Caco-2 (cell line): ENCODE data around the gene RAD9B. TPM values are rescaled to one million over a fixed set of nuclear protein-coding genes. Genes with fewer than 3 reads are reported as not detected.

ENCODE experiments used
- BruUV-seq: library from RNA; stranded (reverse); fragments of 400-500 nt; replicated peaks from 2 replicates; lab custom pipeline; 2021; lab: Mats Ljungman, UMichigan
- CTCF ChIA-PET: fragments of 300-600 bp; sonication (Branson Sonifier 250); formaldehyde crosslinking; loops from one replicate; lab custom pipeline; 2022; ENCODE audit warnings: antibody characterized with exemption; lab: Charles Lee
- POLR2A ChIA-PET: fragments of 300-600 bp; sonication (Branson Sonifier 250); formaldehyde crosslinking; loops from one replicate; lab custom pipeline; 2022; ENCODE audit warnings: antibody characterized with exemption; lab: Charles Lee
- DNase-seq, 2 experiments: peaks; one replicate each; pipeline versions ENCODE4 v3.0.0 to v3.0.0-alpha.2; 2020 to 2022
- H3K27me3 ChIP-seq: replicated peaks from 2 replicates; pipeline ENCODE4 v1.6.0; 2011; ENCODE audit warnings: low read length; ENCODE audit not compliant: control insufficient read depth, insufficient read depth
- H3K36me3 ChIP-seq: 2 replicates; pipeline ENCODE4 v1.5.1; 2011; ENCODE audit warnings: low read length; ENCODE audit not compliant: control insufficient read depth, insufficient read depth
- H3K4me1 ChIP-seq: fragments of 250-450 bp; sonication (Bioruptor Pico); 2 replicates; pipeline ENCODE4 v1.5.1; 2020; ENCODE audit warnings: mild to moderate bottlenecking
- H3K4me3 ChIP-seq: 2 replicates; pipeline ENCODE4 v1.5.1; 2011; ENCODE audit warnings: low read depth, mild to moderate bottlenecking, control low read depth, low read length
- H3K9me3 ChIP-seq: fragments of 250-450 bp; sonication (Bioruptor Pico); 2 replicates; pipeline ENCODE4 v1.5.1; 2020; ENCODE audit warnings: mild to moderate bottlenecking, moderate library complexity
- H3K27ac Mint-ChIP-seq: one replicate; pipeline ENCODE4 v1.8.0; 2022; ENCODE audit warnings: mixed read lengths; ENCODE audit not compliant: unreplicated experiment
- H3K27me3 Mint-ChIP-seq: one replicate; pipeline ENCODE4 v1.8.0; 2022; ENCODE audit warnings: mixed read lengths; ENCODE audit not compliant: insufficient read depth, unreplicated experiment
- H3K36me3 Mint-ChIP-seq: one replicate; pipeline ENCODE4 v1.8.0; 2022; ENCODE audit warnings: mild to moderate bottlenecking, mixed read lengths; ENCODE audit not compliant: insufficient read depth, unreplicated experiment
- H3K4me1 Mint-ChIP-seq: one replicate; pipeline ENCODE4 v1.8.0; 2022; ENCODE audit warnings: low read depth, mixed read lengths; ENCODE audit not compliant: unreplicated experiment
- H3K4me3 Mint-ChIP-seq: one replicate; pipeline ENCODE4 v1.8.0; 2022; ENCODE audit warnings: mild to moderate bottlenecking, moderate library complexity, mixed read lengths; ENCODE audit not compliant: unreplicated experiment
- H3K9me3 Mint-ChIP-seq: one replicate; pipeline ENCODE4 v1.8.0; 2022; ENCODE audit warnings: mixed read lengths; ENCODE audit not compliant: unreplicated experiment
- intact Hi-C: fragments of 100-400 bp; cut with micrococcal nuclease; formaldehyde crosslinking; loops from one replicate; pipeline ENCODE4 v1.10.0; 2022; ENCODE audit not compliant: unreplicated experiment
- total RNA-seq: library from RNA; stranded (reverse); gene quantifications from 2 replicates; pipeline ENCODE4 v1.2.3, GENCODE V29; 2022
- TF ChIP-seq, protein P1 (sequence below), 2 experiments: fragments of 200-600 bp in 1 of 2; IDR thresholded peaks; 1 replicate in 1 of 2; 2 replicates in 1 of 2; pipeline versions ENCODE4 v1.5.1 to v1.8.0; 2011 to 2022; ENCODE audit warnings: antibody characterized with exemption in 1 of 2, control low read depth in 1 of 2, inconsistent platforms in 1 of 2, low read depth in 1 of 2, low read length in 1 of 2, mild to moderate bottlenecking in 1 of 2, moderate library complexity in 1 of 2; ENCODE audit not compliant: insufficient read depth in 1 of 2, severe bottlenecking in 1 of 2, unreplicated experiment in 1 of 2

RAD9B gene
- total RNA-seq, 1 experiment from 2014 or later = 3.8 TPM

DNA sequence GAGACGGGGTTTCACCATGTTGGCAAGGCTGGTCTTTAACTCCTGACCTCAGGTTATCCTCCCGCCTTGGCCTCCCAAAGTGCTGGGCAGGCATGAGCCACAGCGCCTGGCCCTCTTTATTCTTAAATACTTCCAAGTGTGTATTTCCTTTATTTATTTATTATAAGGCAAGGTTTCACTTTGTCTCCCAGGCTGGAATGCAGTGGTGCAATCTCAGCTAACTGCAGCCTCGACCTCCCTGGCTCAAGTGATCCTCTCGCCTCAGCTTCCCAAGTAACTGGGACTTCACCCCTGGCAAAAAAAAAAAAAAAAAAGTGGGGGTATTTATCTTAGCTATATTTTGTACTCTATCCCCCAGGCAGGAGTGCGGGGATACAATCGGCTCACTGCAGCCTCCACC, 26.7 kb upstream of the RAD9B start:
- CTCF ChIA-PET = no interaction called here
- H3K27ac Mint-ChIP-seq = no peak overlapping the region
- TF ChIP-seq, protein P1, sequence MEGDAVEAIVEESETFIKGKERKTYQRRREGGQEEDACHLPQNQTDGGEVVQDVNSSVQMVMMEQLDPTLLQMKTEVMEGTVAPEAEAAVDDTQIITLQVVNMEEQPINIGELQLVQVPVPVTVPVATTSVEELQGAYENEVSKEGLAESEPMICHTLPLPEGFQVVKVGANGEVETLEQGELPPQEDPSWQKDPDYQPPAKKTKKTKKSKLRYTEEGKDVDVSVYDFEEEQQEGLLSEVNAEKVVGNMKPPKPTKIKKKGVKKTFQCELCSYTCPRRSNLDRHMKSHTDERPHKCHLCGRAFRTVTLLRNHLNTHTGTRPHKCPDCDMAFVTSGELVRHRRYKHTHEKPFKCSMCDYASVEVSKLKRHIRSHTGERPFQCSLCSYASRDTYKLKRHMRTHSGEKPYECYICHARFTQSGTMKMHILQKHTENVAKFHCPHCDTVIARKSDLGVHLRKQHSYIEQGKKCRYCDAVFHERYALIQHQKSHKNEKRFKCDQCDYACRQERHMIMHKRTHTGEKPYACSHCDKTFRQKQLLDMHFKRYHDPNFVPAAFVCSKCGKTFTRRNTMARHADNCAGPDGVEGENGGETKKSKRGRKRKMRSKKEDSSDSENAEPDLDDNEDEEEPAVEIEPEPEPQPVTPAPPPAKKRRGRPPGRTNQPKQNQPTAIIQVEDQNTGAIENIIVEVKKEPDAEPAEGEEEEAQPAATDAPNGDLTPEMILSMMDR (IDR thresholded peaks at IDR 0.05; ENCODE audit: insufficient read depth in 1 of 2, low read depth in 1 of 2, low read length in 1 of 2, severe bottlenecking in 1 of 2, unreplicated experiment in 1 of 2) = no peak
- H3K4me3 Mint-ChIP-seq = no peak overlapping the region
- POLR2A ChIA-PET = interaction anchor here (0.6 kb wide), 1 partner anchor 145 kb away, joined by 3 read pairs; no protein-coding TSS in a partner anchor
- Histone ChIP-seq H3K4me3 (no peak overlapping the region), H3K4me1 (no peaks in the 10 kb centered on the region), H3K27me3 (no peaks in the 10 kb centered on the region), H3K36me3 (no peaks in the 10 kb centered on the region), H3K9me3 (no peaks in the 10 kb centered on the region)
- peaks cover 6% of the 10 kb centered on the region for H3K36me3 Mint-ChIP-seq
- no peaks in the 10 kb centered on the region for H3K4me1 Mint-ChIP-seq
- intact Hi-C loops = no loop called here
- no peaks in the 10 kb centered on the region for H3K9me3 Mint-ChIP-seq
- BruUV-seq = no TSS peak
- no peaks in the 10 kb centered on the region for H3K27me3 Mint-ChIP-seq
- DNase-seq = no peak

DNA sequence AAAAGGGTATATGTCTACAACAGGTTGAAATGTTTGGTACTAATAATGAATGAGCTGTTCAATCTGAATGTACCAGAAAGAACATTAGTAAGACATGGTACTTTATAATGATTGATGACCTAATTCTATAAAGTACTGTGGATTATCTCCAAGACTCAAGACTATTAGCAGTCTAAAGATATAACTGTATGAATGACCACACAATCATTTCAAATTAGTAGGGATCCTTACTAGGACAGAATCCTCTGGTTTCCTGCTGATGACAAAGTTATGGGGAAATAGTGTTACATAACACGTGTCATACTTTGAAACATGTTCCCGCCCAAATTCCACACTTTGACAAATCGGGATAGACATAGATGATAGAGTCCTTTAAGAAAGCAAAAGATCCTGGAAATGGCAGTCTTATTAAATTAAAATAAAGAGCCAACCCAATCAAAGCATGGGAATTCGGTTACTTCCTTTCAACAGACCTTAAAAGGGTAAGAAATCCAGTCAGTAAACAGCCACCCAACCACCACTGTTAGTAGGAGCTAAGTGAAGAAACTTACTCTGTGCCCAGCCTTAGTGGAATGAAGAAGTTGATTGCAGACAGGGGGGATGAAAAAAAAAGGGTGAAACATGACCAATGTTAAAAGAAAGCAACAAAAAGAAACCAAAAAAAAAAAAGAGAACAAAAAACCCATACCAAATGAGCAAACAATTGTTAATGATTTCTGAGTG, 3.0 kb upstream of the RAD9B start:
- intact Hi-C loops = no loop called here
- BruUV-seq = no TSS peak
- H3K27ac Mint-ChIP-seq = peak overlapping the region; percentile 51
- H3K27me3 Mint-ChIP-seq = no peaks in the 10 kb centered on the region
- ChIA-PET CTCF (interaction anchor here (0.7 to 1.2 kb wide), 3 partner anchors 31 to 1916 kb away, joined by 4 to 6 read pairs (median 6); partner anchors contain the start of gene GPN3), POLR2A (interaction anchor here (0.7 to 5.5 kb wide), 2 partner anchors 30 to 251 kb away, joined by 5 to 36 read pairs; partner anchors contain the start of genes FAM216A and GPN3)
- H3K9me3 Mint-ChIP-seq = no peaks in the 10 kb centered on the region
- H3K36me3 Mint-ChIP-seq = peaks cover 62% of the 10 kb centered on the region
- peak in 1 of 2 experiments; percentile 33 for DNase-seq
- H3K9me3 ChIP-seq = no peaks in the 10 kb centered on the region
- H3K4me3 ChIP-seq = no peak overlapping the region
- TF ChIP-seq, protein P1 (IDR thresholded peaks at IDR 0.05; ENCODE audit: insufficient read depth in 1 of 2, low read depth in 1 of 2, low read length in 1 of 2, severe bottlenecking in 1 of 2, unreplicated experiment in 1 of 2) = no peak
- H3K4me1 ChIP-seq = peaks cover 21% of the 10 kb centered on the region
- no peaks in the 10 kb centered on the region for H3K4me1 Mint-ChIP-seq
- no peaks in the 10 kb centered on the region for H3K27me3 ChIP-seq
- no peaks in the 10 kb centered on the region for H3K36me3 ChIP-seq
- H3K4me3 Mint-ChIP-seq = peak overlapping the region; percentile 95

DNA sequence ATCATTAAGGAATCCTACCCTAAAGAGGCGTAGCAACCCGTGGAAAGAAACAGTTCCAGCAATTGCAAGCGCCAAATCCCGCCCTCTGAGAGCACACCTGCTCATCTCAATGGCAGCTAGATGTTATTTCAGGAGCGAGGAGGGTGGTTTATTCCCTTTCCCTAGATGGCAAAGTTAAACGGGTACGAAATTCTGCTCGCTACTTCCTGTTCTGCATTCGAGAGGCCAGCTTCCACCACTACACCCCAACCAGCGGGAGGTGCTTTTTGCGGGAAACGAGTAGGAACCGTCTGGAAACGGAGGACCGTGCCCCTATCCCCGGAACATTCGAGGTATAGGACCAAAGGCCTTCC, 756 bp upstream of the RAD9B start:
- Mint-ChIP-seq H3K36me3 (peaks cover 41% of the 10 kb centered on the region), H3K27ac (peak overlapping the region; percentile 97), H3K4me1 (no peaks in the 10 kb centered on the region), H3K4me3 (peak overlapping the region; percentile 95), H3K27me3 (no peaks in the 10 kb centered on the region), H3K9me3 (no peaks in the 10 kb centered on the region)
- CTCF ChIA-PET = interaction anchor here (0.6 kb wide), 1 partner anchor 32 kb away, joined by 3 read pairs; no protein-coding TSS in a partner anchor
- BruUV-seq = TSS peak; percentile 60
- Histone ChIP-seq H3K36me3 (no peaks in the 10 kb centered on the region), H3K9me3 (no peaks in the 10 kb centered on the region), H3K4me3 (peak overlapping the region; percentile 55), H3K27me3 (no peaks in the 10 kb centered on the region), H3K4me1 (peaks cover 21% of the 10 kb centered on the region)
- POLR2A ChIA-PET = interaction anchor here (0.5 to 5.5 kb wide), 3 partner anchors 33 to 819 kb away, joined by 6 to 36 read pairs (median 13); partner anchors contain the start of genes ARPC3, FAM216A and GPN3
- DNase-seq = no peak
- TF ChIP-seq, protein P1 (IDR thresholded peaks at IDR 0.05; ENCODE audit: insufficient read depth in 1 of 2, low read depth in 1 of 2, low read length in 1 of 2, severe bottlenecking in 1 of 2, unreplicated experiment in 1 of 2) = no peak
- intact Hi-C loops = loop anchor here (5.0 kb wide), 1 partner anchor 49 kb away; the partner anchor contains the start of gene ARPC3
